LoVo (cell line): ENCODE measurements around the gene UNK.

Experiments used
- DNase-seq: peaks from one replicate; pipeline ENCODE4 v3.0.0-alpha.2; 2016; ENCODE audit warnings: low spot score

The UNK gene

GRCh38 chr17:75874323-75875181, 89.9 kb downstream of the UNK start:
- DNase-seq, result no peak
